Nephron (organoid): ENCODE data around the gene CALHM6.

Experiments
- H3K27ac Mint-ChIP-seq, 3 experiments: 2 replicates each; pipeline ENCODE4 v1.8.0; 2020; ENCODE audit warnings: mixed read lengths in 3 of 3, mild to moderate bottlenecking in 2 of 3, moderate library complexity in 1 of 3
- H3K27me3 Mint-ChIP-seq: 2 replicates; pipeline ENCODE4 v1.8.0; 2021; ENCODE audit warnings: low read depth, mild to moderate bottlenecking, moderate library complexity, mixed read lengths
- H3K36me3 Mint-ChIP-seq: 2 replicates; pipeline ENCODE4 v1.8.0; 2020; ENCODE audit warnings: low read depth, mixed read lengths
- H3K4me1 Mint-ChIP-seq: 2 replicates; pipeline ENCODE4 v1.8.0; 2020; ENCODE audit warnings: mixed read lengths
- H3K4me3 Mint-ChIP-seq, 3 experiments: 2 replicates each; pipeline ENCODE4 v1.8.0; 2020; ENCODE audit warnings: mild to moderate bottlenecking in 3 of 3, mixed read lengths in 3 of 3, moderate library complexity in 2 of 3
- H3K9me3 Mint-ChIP-seq: 2 replicates; pipeline ENCODE4 v1.8.0; 2020; ENCODE audit warnings: mixed read lengths
- CTCF ChIP-seq, 3 experiments: fragments of 200-600 bp; sonication (generic); IDR thresholded peaks; one replicate each; pipeline ENCODE4 v1.5.0; 2021; ENCODE audit warnings: antibody characterized with exemption in 3 of 3; ENCODE audit not compliant: unreplicated experiment in 3 of 3

The CALHM6 gene

DNA sequence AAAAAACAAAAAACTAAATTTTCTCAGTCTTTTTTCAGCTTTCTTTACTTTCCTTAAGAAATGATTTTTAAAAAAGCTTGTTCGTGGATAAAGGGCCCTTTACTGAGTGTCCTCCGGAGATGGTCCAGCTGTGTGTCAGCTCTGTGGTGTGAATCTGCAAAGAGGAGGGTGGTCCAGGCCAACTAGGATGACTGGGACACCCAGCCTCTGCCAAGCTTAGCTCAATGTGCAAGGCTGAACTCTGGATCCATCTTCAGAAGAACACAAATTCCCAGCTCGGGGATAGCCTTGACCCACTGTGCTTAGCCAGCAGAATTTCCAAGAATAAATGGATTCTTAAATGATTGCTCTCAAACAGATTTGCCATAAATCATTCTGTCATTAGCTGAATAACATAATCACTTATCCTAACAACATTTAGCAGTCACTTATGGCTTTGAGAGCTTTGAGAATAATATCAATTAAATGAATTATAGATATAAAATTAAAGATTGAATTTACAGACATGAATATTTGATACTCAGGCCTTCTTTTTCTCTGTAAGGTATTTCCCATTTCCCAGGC is 36.0 kb downstream of the CALHM6 start:
- Mint-ChIP-seq H3K27ac (no peak overlapping the region), H3K36me3 (peaks cover 3% of the 10 kb centered on the region), H3K4me1 (no peaks in the 10 kb centered on the region), H3K4me3 (no peak overlapping the region), H3K27me3 (no peaks in the 10 kb centered on the region), H3K9me3 (peaks cover 2% of the 10 kb centered on the region)
- no peak for TF ChIP-seq CTCF (IDR thresholded peaks at IDR 0.05; ENCODE audit: unreplicated experiment in 3 of 3)

GRCh38 chr6:116500969-116501433 is 39.8 kb downstream of the CALHM6 start:
- Mint-ChIP-seq H3K4me1 (no peaks in the 10 kb centered on the region), H3K9me3 (peaks cover 28% of the 10 kb centered on the region), H3K4me3 (no peak overlapping the region), H3K27me3 (no peaks in the 10 kb centered on the region), H3K27ac (no peak overlapping the region), H3K36me3 (peaks cover 4% of the 10 kb centered on the region)
- TF ChIP-seq CTCF (IDR thresholded peaks at IDR 0.05; ENCODE audit: unreplicated experiment in 3 of 3), result no peak

DNA sequence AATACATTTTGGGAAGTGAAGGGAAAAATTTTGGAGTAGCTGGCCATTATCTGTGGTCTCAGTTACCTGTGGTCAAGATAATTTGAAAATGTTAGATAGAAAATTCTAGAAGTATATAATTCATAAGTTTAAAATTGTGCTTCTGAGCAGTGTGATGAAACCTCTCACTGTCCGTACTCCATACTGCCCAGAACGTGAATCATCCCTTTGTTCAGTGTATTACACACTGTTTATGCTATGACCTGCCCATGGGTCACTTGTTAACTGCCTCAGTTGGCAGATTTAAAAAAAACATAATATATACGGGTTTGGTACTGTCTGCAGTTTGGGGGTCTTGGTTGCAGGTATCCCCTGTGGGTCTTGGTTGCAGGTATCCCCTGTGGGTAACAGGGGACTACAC is 46.1 kb downstream of the CALHM6 start:
- no peak for TF ChIP-seq CTCF (IDR thresholded peaks at IDR 0.05; ENCODE audit: unreplicated experiment in 3 of 3)
- no peak overlapping the region for H3K27ac Mint-ChIP-seq
- no peak overlapping the region for H3K4me3 Mint-ChIP-seq
- no peaks in the 10 kb centered on the region for H3K27me3 Mint-ChIP-seq
- H3K36me3 Mint-ChIP-seq, result no peaks in the 10 kb centered on the region
- H3K4me1 Mint-ChIP-seq, result peaks cover 7% of the 10 kb centered on the region
- H3K9me3 Mint-ChIP-seq, result peaks cover 52% of the 10 kb centered on the region

GRCh38 chr6:116508527-116508926 is 47.4 kb downstream of the CALHM6 start:
- peaks cover 14% of the 10 kb centered on the region for H3K4me1 Mint-ChIP-seq
- no peak for TF ChIP-seq CTCF (IDR thresholded peaks at IDR 0.05; ENCODE audit: unreplicated experiment in 3 of 3)
- H3K27me3 Mint-ChIP-seq, result no peaks in the 10 kb centered on the region
- no peak overlapping the region for H3K27ac Mint-ChIP-seq
- no peak overlapping the region for H3K4me3 Mint-ChIP-seq
- no peaks in the 10 kb centered on the region for H3K36me3 Mint-ChIP-seq
- H3K9me3 Mint-ChIP-seq, result peaks cover 43% of the 10 kb centered on the region

GRCh38 chr6:116511424-116512110 is 50.4 kb downstream of the CALHM6 start, which contains the start of gene CALHM5:
Gene CALHM5 (plus strand): TSS chr6:116511639. CDS start chr6:116511697, 58 bp downstream.
- H3K36me3 Mint-ChIP-seq, result no peaks in the 10 kb centered on the region
- H3K27ac Mint-ChIP-seq, result peak within 1 kb of the TSS; percentile 59 to 93 (median 90)
- H3K9me3 Mint-ChIP-seq, result peaks cover 21% of the 10 kb centered on the region
- H3K4me1 Mint-ChIP-seq, result peaks cover 14% of the 10 kb centered on the region
- no peaks in the 10 kb centered on the region for H3K27me3 Mint-ChIP-seq
- peak in 2 of 3 experiments; percentile 34 to 35 for TF ChIP-seq CTCF (IDR thresholded peaks at IDR 0.05; ENCODE audit: unreplicated experiment in 3 of 3)
- peak within 1 kb of the TSS; percentile 56 to 69 (median 64) for H3K4me3 Mint-ChIP-seq
